GM19455 (cell line): ENCODE results near the gene NDUFAF3.
A peak's percentile ranks its signal among the peaks of the same experiment; 100 is the strongest.

ENCODE experiments used
- ATAC-seq: cut with Tn5 transposase; IDR thresholded peaks from one replicate; pipeline ENCODE4 v1.9.1; 2021; ENCODE audit not compliant: unreplicated experiment

The NDUFAF3 gene

GRCh38 chr3:49021813-49022687 lies at the start of gene NDUFAF3:
NDUFAF3 (plus strand) TSS chr3:49022121; CDS start chr3:49022145, 24 bp downstream.
- ATAC-seq, result peak; percentile 56

GRCh38 chr3:48974076-48974864 lies 47.7 kb upstream of the NDUFAF3 start:
- ATAC-seq, result no peak

GRCh38 chr3:48979451-48979850 lies 42.5 kb upstream of the NDUFAF3 start:
- ATAC-seq, result no peak

GRCh38 chr3:48980295-48980694 lies 41.6 kb upstream of the NDUFAF3 start:
- ATAC-seq, result no peak

GRCh38 chr3:48982016-48982415 lies 39.9 kb upstream of the NDUFAF3 start:
- no peak for ATAC-seq

GRCh38 chr3:48982686-48983085 lies 39.2 kb upstream of the NDUFAF3 start:
- ATAC-seq, result no peak

GRCh38 chr3:48983096-48983495 lies 38.8 kb upstream of the NDUFAF3 start:
- ATAC-seq, result no peak

GRCh38 chr3:48984663-48985062 lies 37.3 kb upstream of the NDUFAF3 start:
- no peak for ATAC-seq

GRCh38 chr3:48985831-48986376 lies 36.0 kb upstream of the NDUFAF3 start:
- no peak for ATAC-seq

GRCh38 chr3:48989126-48989795 lies 32.7 kb upstream of the NDUFAF3 start:
- no peak for ATAC-seq

- peak; percentile 46 for ATAC-seq
Observed at GRCh38 chr3:48989796-48990635, 31.9 kb upstream of the NDUFAF3 start, which contains the start of gene P4HTM. P4HTM (plus strand) TSS chr3:48990241; CDS start chr3:48990257, 16 bp downstream.

- peak; percentile 22 for ATAC-seq
Observed at GRCh38 chr3:48990636-48991469, 31.1 kb upstream of the NDUFAF3 start.

GRCh38 chr3:48991851-48992545 lies 29.9 kb upstream of the NDUFAF3 start:
- no peak for ATAC-seq

GRCh38 chr3:48993834-48994233 lies 28.1 kb upstream of the NDUFAF3 start:
- ATAC-seq, result no peak

- no peak for ATAC-seq
Observed at GRCh38 chr3:48996640-48997039, 25.3 kb upstream of the NDUFAF3 start.

- ATAC-seq, result no peak
Observed at GRCh38 chr3:48997102-48997635, 24.8 kb upstream of the NDUFAF3 start.

- ATAC-seq, result no peak
Observed at GRCh38 chr3:48997714-48998637, 23.9 kb upstream of the NDUFAF3 start.
